ENCODE data around the gene THBS2. TPM values are rescaled to one million over a fixed set of nuclear protein-coding genes. Genes with fewer than 3 reads are reported as not detected.

Gene THBS2
- total RNA-seq, 1 experiment from 2014 or later, result not detected

DNA sequence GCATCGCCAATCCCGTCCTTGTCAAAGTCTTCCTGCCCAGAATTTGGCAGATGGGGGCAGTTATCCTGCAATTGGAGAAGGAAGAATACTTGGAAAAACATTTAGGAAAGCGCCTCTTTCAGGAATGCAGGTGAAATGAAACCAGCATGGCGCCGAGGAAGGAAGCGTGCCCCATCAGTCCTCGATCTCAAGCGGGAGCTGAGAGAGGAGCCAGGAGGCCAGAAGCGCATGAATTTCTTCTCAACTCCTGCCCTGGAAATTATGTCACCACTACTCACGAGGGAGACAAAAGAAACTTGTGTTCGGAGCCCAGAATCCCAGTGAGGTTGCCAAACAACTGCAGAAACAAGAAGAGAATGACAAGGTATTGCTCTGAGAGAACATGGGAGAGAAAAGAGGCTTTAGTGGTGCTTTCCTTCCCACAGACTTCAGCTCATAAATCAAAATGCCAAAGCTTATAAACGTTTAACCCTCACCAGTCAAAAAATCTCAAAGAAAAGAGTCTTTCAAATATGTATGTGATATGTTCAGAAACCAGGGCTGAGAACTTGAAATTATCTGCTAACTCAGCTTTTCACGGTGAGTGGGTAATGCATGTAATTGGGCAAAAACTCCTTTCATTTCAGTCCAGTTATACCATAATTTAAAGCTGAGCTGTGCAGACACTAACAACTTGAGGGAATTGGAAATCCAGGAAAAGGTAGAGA lies 23.9 kb downstream of the THBS2 start:
- BruUV-seq (replicated peaks), result no TSS peak
- Mint-ChIP-seq H3K27ac (ENCODE audit: low read depth, unreplicated experiment) (no peak overlapping the region), H3K27me3 (ENCODE audit: insufficient read depth, unreplicated experiment) (no peaks in the 10 kb centered on the region), H3K4me3 (ENCODE audit: unreplicated experiment) (no peak overlapping the region), H3K9me3 (ENCODE audit: unreplicated experiment) (peaks cover 17% of the 10 kb centered on the region), H3K36me3 (ENCODE audit: insufficient read depth, unreplicated experiment) (no peaks in the 10 kb centered on the region), H3K4me1 (ENCODE audit: insufficient read depth, unreplicated experiment) (peaks cover 10% of the 10 kb centered on the region)
- intact Hi-C loops (cut with micrococcal nuclease), result no loop called here
- TF ChIP-seq, protein P1, sequence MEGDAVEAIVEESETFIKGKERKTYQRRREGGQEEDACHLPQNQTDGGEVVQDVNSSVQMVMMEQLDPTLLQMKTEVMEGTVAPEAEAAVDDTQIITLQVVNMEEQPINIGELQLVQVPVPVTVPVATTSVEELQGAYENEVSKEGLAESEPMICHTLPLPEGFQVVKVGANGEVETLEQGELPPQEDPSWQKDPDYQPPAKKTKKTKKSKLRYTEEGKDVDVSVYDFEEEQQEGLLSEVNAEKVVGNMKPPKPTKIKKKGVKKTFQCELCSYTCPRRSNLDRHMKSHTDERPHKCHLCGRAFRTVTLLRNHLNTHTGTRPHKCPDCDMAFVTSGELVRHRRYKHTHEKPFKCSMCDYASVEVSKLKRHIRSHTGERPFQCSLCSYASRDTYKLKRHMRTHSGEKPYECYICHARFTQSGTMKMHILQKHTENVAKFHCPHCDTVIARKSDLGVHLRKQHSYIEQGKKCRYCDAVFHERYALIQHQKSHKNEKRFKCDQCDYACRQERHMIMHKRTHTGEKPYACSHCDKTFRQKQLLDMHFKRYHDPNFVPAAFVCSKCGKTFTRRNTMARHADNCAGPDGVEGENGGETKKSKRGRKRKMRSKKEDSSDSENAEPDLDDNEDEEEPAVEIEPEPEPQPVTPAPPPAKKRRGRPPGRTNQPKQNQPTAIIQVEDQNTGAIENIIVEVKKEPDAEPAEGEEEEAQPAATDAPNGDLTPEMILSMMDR (IDR thresholded peaks at IDR 0.05; ENCODE audit: unreplicated experiment), result no peak
- ChIA-PET POLR2A (interaction anchor here (1.2 kb wide), 1 partner anchor 113 kb away, joined by 3 read pairs; no protein-coding TSS in a partner anchor), CTCF (no interaction called here)
- no peak for DNase-seq (ENCODE audit: unreplicated experiment)

DNA sequence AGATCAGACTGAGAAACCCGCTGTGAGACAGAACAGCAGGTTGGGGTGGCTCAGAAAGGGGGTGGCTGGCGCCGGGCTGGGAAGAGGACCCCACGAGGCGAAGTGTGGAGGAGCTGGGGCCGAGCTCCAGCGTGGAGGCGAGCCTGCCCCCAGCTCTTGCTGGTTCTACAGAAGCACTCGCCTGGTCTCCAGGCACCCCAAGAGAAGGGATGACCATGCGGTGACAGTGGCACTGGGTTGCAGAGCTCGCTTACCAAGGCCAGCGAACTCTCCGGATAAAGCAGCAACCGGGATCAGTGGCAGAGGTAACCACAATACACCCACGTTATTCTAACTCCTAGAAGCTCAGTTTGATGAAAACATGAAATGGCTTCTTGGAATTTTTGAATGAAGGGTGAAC lies 26.5 kb downstream of the THBS2 start:
- TF ChIP-seq, protein P1 (IDR thresholded peaks at IDR 0.05; ENCODE audit: unreplicated experiment), result no peak

DNA sequence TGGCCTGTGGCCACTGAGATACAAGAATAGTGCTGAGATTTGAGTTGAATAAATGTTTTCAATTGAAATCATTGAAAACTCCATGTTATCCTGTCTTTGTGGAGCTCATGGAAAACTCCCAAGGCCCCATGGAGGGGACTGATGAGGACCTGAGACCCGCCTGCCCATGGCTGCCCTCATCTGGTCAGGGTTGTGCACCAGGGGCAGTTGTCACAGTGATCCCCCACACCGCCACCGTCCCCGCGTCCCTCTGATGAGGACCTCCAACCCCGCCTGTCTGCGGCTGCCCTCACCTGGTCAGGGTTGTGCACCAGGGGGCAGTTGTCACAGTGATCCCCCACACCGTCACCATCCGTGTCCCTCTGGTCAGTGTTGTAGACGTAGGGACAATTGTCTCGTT lies 27.8 kb downstream of the THBS2 start:
- Mint-ChIP-seq H3K9me3 (ENCODE audit: unreplicated experiment) (no peaks in the 10 kb centered on the region), H3K27ac (ENCODE audit: low read depth, unreplicated experiment) (no peak overlapping the region), H3K4me1 (ENCODE audit: insufficient read depth, unreplicated experiment) (peaks cover 21% of the 10 kb centered on the region), H3K4me3 (ENCODE audit: unreplicated experiment) (no peak overlapping the region), H3K36me3 (ENCODE audit: insufficient read depth, unreplicated experiment) (no peaks in the 10 kb centered on the region), H3K27me3 (ENCODE audit: insufficient read depth, unreplicated experiment) (no peaks in the 10 kb centered on the region)
- ChIA-PET CTCF (no interaction called here), POLR2A (no interaction called here)
- no peak for DNase-seq (ENCODE audit: unreplicated experiment)
- TF ChIP-seq, protein P1 (IDR thresholded peaks at IDR 0.05; ENCODE audit: unreplicated experiment), result no peak
- intact Hi-C loops (cut with micrococcal nuclease), result no loop called here
- no TSS peak for BruUV-seq (replicated peaks)

More for the DNA sequence above, 26.5 kb downstream of the THBS2 start:
- peaks cover 21% of the 10 kb centered on the region for H3K4me1 Mint-ChIP-seq (ENCODE audit: insufficient read depth, unreplicated experiment)
- DNase-seq (ENCODE audit: unreplicated experiment), result no peak
- intact Hi-C loops (cut with micrococcal nuclease), result no loop called here
- POLR2A ChIA-PET, result no interaction called here
- CTCF ChIA-PET, result no interaction called here
- H3K36me3 Mint-ChIP-seq (ENCODE audit: insufficient read depth, unreplicated experiment), result no peaks in the 10 kb centered on the region
- BruUV-seq (replicated peaks), result no TSS peak
- no peak overlapping the region for H3K4me3 Mint-ChIP-seq (ENCODE audit: unreplicated experiment)
- no peaks in the 10 kb centered on the region for H3K27me3 Mint-ChIP-seq (ENCODE audit: insufficient read depth, unreplicated experiment)
- H3K27ac Mint-ChIP-seq (ENCODE audit: low read depth, unreplicated experiment), result no peak overlapping the region
- H3K9me3 Mint-ChIP-seq (ENCODE audit: unreplicated experiment), result no peaks in the 10 kb centered on the region

DNA sequence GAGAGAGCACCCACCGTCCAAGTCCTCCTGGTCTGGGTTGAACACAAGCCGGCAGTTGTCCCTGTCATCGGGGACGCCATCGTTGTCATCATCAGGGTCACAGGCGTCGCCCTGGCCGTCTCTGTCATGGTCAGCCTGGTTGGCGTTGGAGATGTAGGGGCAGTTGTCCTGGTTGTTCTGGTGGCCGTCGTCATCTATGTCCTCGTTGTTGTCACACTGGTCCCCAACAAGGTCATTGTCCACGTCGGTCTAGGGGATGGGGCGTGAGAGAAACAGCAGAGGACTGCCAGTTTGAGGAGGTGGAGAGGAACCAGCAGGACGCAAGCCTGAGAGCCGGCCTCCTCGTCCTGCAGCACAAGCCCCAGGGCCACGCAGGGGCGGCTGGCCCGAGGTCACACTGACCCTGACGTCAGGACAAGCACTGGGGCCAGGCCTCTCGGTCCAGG lies 28.5 kb downstream of the THBS2 start:
- H3K27me3 Mint-ChIP-seq (ENCODE audit: insufficient read depth, unreplicated experiment), result no peaks in the 10 kb centered on the region
- H3K4me1 Mint-ChIP-seq (ENCODE audit: insufficient read depth, unreplicated experiment), result peaks cover 20% of the 10 kb centered on the region
- TF ChIP-seq, protein P1 (IDR thresholded peaks at IDR 0.05; ENCODE audit: unreplicated experiment), result no peak
- no peak for DNase-seq (ENCODE audit: unreplicated experiment)
- ChIA-PET CTCF (no interaction called here), POLR2A (interaction anchor here (0.6 to 1.6 kb wide), 2 partner anchors 10 to 147 kb away, joined by 3 to 7 read pairs; no protein-coding TSS in a partner anchor)
- intact Hi-C loops (cut with micrococcal nuclease), result no loop called here
- peak overlapping the region; percentile 24 for H3K27ac Mint-ChIP-seq (ENCODE audit: low read depth, unreplicated experiment)
- H3K36me3 Mint-ChIP-seq (ENCODE audit: insufficient read depth, unreplicated experiment), result no peaks in the 10 kb centered on the region
- no peaks in the 10 kb centered on the region for H3K9me3 Mint-ChIP-seq (ENCODE audit: unreplicated experiment)
- no TSS peak for BruUV-seq (replicated peaks)
- no peak overlapping the region for H3K4me3 Mint-ChIP-seq (ENCODE audit: unreplicated experiment)
